Ishikawa (cell line): ENCODE data around the gene MAMDC4.

ENCODE experiments used
- CEBPB ChIP-seq: IDR thresholded peaks from 2 replicates; pipeline ENCODE4 v1.6.1; 2012
- CREB1 ChIP-seq: IDR thresholded peaks from 2 replicates; pipeline ENCODE4 v1.6.1; 2012; ENCODE audit warnings: low read depth
- EGR1 ChIP-seq: IDR thresholded peaks from 2 replicates; pipeline ENCODE4 v1.6.1; 2012
- EP300 ChIP-seq: IDR thresholded peaks from 2 replicates; pipeline ENCODE4 v1.6.1; 2012; ENCODE audit warnings: borderline replicate concordance
- MAX ChIP-seq: IDR thresholded peaks from 2 replicates; pipeline ENCODE4 v1.6.1; 2012
- NFIC ChIP-seq: IDR thresholded peaks from 2 replicates; pipeline ENCODE4 v1.6.1; 2012
- RAD21 ChIP-seq: IDR thresholded peaks from 2 replicates; pipeline ENCODE4 v1.6.1; 2012; ENCODE audit warnings: low read depth
- TAF1 ChIP-seq: IDR thresholded peaks from 2 replicates; pipeline ENCODE4 v1.6.1; 2012; ENCODE audit warnings: low read depth, mild to moderate bottlenecking
- YY1 ChIP-seq: IDR thresholded peaks from 2 replicates; pipeline ENCODE4 v1.6.1; 2012; ENCODE audit warnings: low read depth
- ZBTB7A ChIP-seq: IDR thresholded peaks from 2 replicates; pipeline ENCODE4 v1.6.1; 2012; ENCODE audit warnings: low read depth

DNA sequence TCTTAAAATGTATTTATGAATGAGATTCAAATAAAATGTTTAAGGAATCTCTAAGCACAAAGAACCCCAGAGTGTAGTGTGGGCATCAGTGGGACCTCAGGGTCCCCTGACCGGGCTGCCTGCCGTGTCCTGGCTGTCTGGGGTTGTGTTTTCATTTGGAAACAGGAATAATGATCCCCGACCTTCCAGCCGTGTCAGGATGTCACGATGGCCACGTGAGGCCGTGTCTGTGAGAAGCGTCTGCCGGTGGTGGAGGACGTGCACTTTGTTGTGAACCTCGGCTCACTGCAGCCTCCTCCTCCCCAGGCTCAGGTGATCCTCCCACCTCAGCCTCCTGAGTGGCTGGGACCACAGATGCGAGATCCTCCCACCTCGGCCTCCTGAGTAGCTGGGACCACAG is 38.5 kb downstream of the MAMDC4 start:
- TF ChIP-seq TAF1 (no peak), YY1 (no peak), EGR1 (no peak), EP300 (no peak), RAD21 (no peak), MAX (no peak), CEBPB (no peak), CREB1 (no peak), NFIC (no peak), ZBTB7A (no peak)
